HepG2 (cell line): ENCODE data around the gene GDF7. TPM values are rescaled to one million over a fixed set of nuclear protein-coding genes. Genes with fewer than 3 reads are reported as not detected.

Experiments
- ATAC-seq: fragments of 200-7000 bp; cut with Tn5 transposase; 3 replicates; pipeline ENCODE4 v1.9.1; 2020; ENCODE audit warnings: mild to moderate bottlenecking, moderate library complexity
- BruUV-seq: library from RNA; stranded (reverse); fragments of 400-500 nt; replicated peaks from 2 replicates; lab custom pipeline; 2021; lab: Mats Ljungman, UMichigan
- CTCF ChIA-PET: fragments of 300-600 bp; formaldehyde crosslinking; extraction: SDS; loops from one replicate; lab custom pipeline; 2021; ENCODE audit warnings: low total read pairs, inconsistent platforms, low intra/inter-chr PET ratio; lab: Yijun Ruan, JAX
- POLR2A ChIA-PET: fragments of 350-600 bp; sonication (Branson Sonifier 250); formaldehyde crosslinking; loops from one replicate; lab custom pipeline; 2020; ENCODE audit warnings: antibody characterized with exemption, inconsistent platforms; lab: Yijun Ruan, JAX
- DNase-seq: peaks from one replicate; pipeline ENCODE4 v3.0.0-alpha.2; 2015; ENCODE audit warnings: low spot score
- FAIRE-seq: peaks from 3 replicates; lab custom pipeline; 2011; peaks lifted over from hg19 to GRCh38; lab: Jason Lieb, UNC
- H2AFZ ChIP-seq: one replicate; pipeline ENCODE4 v1.6.1; 2011; ENCODE audit warnings: low read length, inconsistent platforms
- H3K27ac ChIP-seq: fragments of 300-600 bp; 3 replicates; pipeline ENCODE4 v1.8.0; 2011; ENCODE audit warnings: mixed run types, mild to moderate bottlenecking, mixed read lengths, low read length, inconsistent platforms; ENCODE audit not compliant: insufficient read depth; ENCODE audit errors: extremely low read length
- H3K27me3 ChIP-seq, 2 experiments: fragments of 200-600 bp in 1 of 2; 2 replicates in 1 of 2; 3 replicates in 1 of 2; pipeline versions ENCODE4 v1.6.0 to v1.8.0; 2011; ENCODE audit warnings: low read length in 2 of 2, mild to moderate bottlenecking in 2 of 2, moderate library complexity in 2 of 2, inconsistent platforms in 1 of 2; ENCODE audit not compliant: insufficient read depth in 2 of 2, control insufficient read depth in 1 of 2
- H3K36me3 ChIP-seq, 2 experiments: fragments of 200-600 bp in 1 of 2; replicated peaks in 1 of 2; 2 replicates in 1 of 2; 3 replicates in 1 of 2; pipeline versions ENCODE4 v1.5.1 to v1.8.0; 2011; ENCODE audit warnings: low read length in 2 of 2, inconsistent platforms in 1 of 2; ENCODE audit not compliant: insufficient read depth in 2 of 2, control insufficient read depth in 1 of 2
- H3K4me1 ChIP-seq: 2 replicates; pipeline ENCODE4 v1.5.1; 2012; ENCODE audit warnings: low read length, inconsistent platforms; ENCODE audit not compliant: insufficient read depth
- H3K4me2 ChIP-seq: 2 replicates; pipeline ENCODE4 v1.6.0; 2011; ENCODE audit warnings: low read depth, low read length, inconsistent platforms
- H3K4me3 ChIP-seq, 3 experiments: fragments of 200-600 bp in 1 of 3; sonication (generic), shearing (Covaris generic) in 1 of 3; replicated peaks in 1 of 3; 2 replicates each; pipeline ENCODE4 v1.5.1; 2011 to 2016; ENCODE audit warnings: low read length in 3 of 3, inconsistent platforms in 2 of 3, low read depth in 2 of 3, mild to moderate bottlenecking in 2 of 3, control low read depth in 1 of 3, mixed read lengths in 1 of 3; ENCODE audit not compliant: insufficient read depth in 1 of 3
- H3K79me2 ChIP-seq: one replicate; pipeline ENCODE4 v1.6.1; 2011; ENCODE audit warnings: low read length, inconsistent platforms; ENCODE audit not compliant: insufficient read depth
- H3K9ac ChIP-seq: 2 replicates; pipeline ENCODE4 v1.6.0; 2011; ENCODE audit warnings: mild to moderate bottlenecking, low read depth, low read length, inconsistent platforms; ENCODE audit not compliant: insufficient read depth
- H3K9me3 ChIP-seq: 2 replicates; pipeline ENCODE4 v1.5.1; 2012; ENCODE audit warnings: mild to moderate bottlenecking, low read length
- H4K20me1 ChIP-seq: 2 replicates; pipeline ENCODE4 v1.6.0; 2011; ENCODE audit warnings: inconsistent platforms, mild to moderate bottlenecking, low read length, moderate library complexity; ENCODE audit not compliant: insufficient read depth
- ARNTL ChIP-seq: sonication (generic); formaldehyde crosslinking; IDR thresholded peaks from 2 replicates; pipeline ENCODE4 v1.4.0; 2020; ENCODE audit warnings: mild to moderate bottlenecking, missing genetic modification reagents
- SMARCE1 ChIP-seq: fragments of 450-650 bp; IDR thresholded peaks from 2 replicates; pipeline ENCODE4 v1.6.1; 2017; ENCODE audit warnings: borderline replicate concordance
- TBL1XR1 ChIP-seq: fragments of 150-350 bp; IDR thresholded peaks from 2 replicates; pipeline ENCODE4 v1.6.1; 2014; ENCODE audit warnings: borderline replicate concordance, low read length; ENCODE audit not compliant: partially characterized antibody
- TBP ChIP-seq: sonication (generic); formaldehyde crosslinking; IDR thresholded peaks from 2 replicates; pipeline ENCODE4 v1.5.0; 2020; ENCODE audit warnings: missing genetic modification reagents
- ZIK1 ChIP-seq: sonication (generic); formaldehyde crosslinking; IDR thresholded peaks from 2 replicates; pipeline ENCODE4 v1.5.0; 2020; ENCODE audit warnings: mild to moderate bottlenecking, low read depth, missing genetic modification reagents, borderline replicate concordance
- ZNF143 ChIP-seq: sonication (generic); formaldehyde crosslinking; IDR thresholded peaks from 2 replicates; pipeline ENCODE4 v1.4.0; 2020; ENCODE audit warnings: missing genetic modification reagents
- ZNF7 ChIP-seq: IDR thresholded peaks from 2 replicates; pipeline ENCODE4 v1.6.1; 2016; ENCODE audit warnings: missing biosample characterization, missing genetic modification reagents
- WGBS: methylation state at CpG from one replicate; pipeline ENCODE4 v1.1.6; 2017; ENCODE audit warnings: low lambda C conversion rate; 5-methylcytosine and 5-hydroxymethylcytosine counted together
- in situ Hi-C: cut with HindIII; loops from 2 replicates; pipeline ENCODE4 v1.10.0; 2017; ENCODE audit warnings: low pct_unique_long_range_greater_than_20kb; ENCODE audit not compliant: extremely low pct_ligation_motif_present
- intact Hi-C: fragments of 100-400 bp; cut with micrococcal nuclease; formaldehyde crosslinking; loops from one replicate; pipeline ENCODE4 v1.10.0; 2022; ENCODE audit not compliant: unreplicated experiment
- polyA plus RNA-seq, 8 experiments: library from polyadenylated mRNA; depleted of rRNA in 3 of 8; stranded (reverse) in 7 of 8; unstranded in 1 of 8; fragments of >200 nt; fragmentation: Illumina TruSeq in 4 of 8; extraction: Trizol in 4 of 8; gene quantifications; 2 replicates each; pipeline versions ENCODE4 v1.2.1 to v1.2.3, GENCODE V29; 2011 to 2016; ENCODE audit warnings: low read depth in 4 of 8, missing spikeins in 1 of 8, mixed read lengths in 1 of 8; ENCODE audit not compliant: insufficient read depth in 1 of 8
- total RNA-seq, 5 experiments: library from RNA; depleted of rRNA; stranded (reverse); fragments of >200 nt; fragmentation: Illumina TruSeq; extraction: Trizol; gene quantifications; 2 replicates each; pipeline ENCODE4 v1.2.3, GENCODE V29; 2016; ENCODE audit warnings: low read depth in 1 of 5
- TF ChIP-seq, protein P1 (sequence below): sonication (generic); formaldehyde crosslinking; IDR thresholded peaks from 2 replicates; pipeline ENCODE4 v1.9.0; 2022; ENCODE audit warnings: low read depth, missing genetic modification reagents
- TF ChIP-seq, protein P2 (sequence below): sonication (generic); formaldehyde crosslinking; IDR thresholded peaks from 2 replicates; pipeline ENCODE4 v1.4.0; 2020; ENCODE audit warnings: mild to moderate bottlenecking, missing genetic modification reagents

GDF7 gene
- total and polyA plus RNA-seq, 2 of the 13 experiments (the other 11 are each of a cell fraction or from before 2014, with no cell fraction given): 1.6 to 15.0 TPM

DNA sequence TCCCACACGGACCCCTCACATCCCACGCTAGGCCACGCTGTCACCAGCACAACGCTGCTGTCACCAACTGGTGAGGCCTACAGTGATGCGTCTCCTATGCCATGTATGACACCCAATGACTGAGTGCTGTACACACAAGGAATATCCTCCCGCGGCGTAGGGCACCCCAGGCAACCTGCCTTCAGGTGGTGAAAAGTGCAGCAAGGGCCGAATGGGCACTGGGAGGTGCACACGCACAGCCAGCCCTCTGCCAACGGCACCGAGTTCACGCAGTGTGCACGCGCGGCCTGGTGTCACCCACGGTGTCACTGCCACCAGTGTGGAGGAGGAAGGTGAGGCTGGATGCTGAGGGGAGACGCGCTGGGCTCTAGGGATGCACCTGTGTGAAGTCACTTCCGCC is 20.5 kb upstream of the GDF7 start (continued):
- TF ChIP-seq, protein P1, sequence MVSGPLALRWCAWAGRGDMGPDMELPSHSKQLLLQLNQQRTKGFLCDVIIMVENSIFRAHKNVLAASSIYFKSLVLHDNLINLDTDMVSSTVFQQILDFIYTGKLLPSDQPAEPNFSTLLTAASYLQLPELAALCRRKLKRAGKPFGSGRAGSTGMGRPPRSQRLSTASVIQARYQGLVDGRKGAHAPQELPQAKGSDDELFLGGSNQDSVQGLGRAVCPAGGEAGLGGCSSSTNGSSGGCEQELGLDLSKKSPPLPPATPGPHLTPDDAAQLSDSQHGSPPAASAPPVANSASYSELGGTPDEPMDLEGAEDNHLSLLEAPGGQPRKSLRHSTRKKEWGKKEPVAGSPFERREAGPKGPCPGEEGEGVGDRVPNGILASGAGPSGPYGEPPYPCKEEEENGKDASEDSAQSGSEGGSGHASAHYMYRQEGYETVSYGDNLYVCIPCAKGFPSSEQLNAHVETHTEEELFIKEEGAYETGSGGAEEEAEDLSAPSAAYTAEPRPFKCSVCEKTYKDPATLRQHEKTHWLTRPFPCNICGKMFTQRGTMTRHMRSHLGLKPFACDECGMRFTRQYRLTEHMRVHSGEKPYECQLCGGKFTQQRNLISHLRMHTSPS (CRISPR knock-in tag): no peak
- no peak for TF ChIP-seq ZNF143 (CRISPR knock-in tag)
- TF ChIP-seq, all 625 proteins: peak for 2

GRCh38 chr2:20647211-20647610 is 19.7 kb upstream of the GDF7 start:
- Histone ChIP-seq H3K27ac (no peak overlapping the region), H4K20me1 (no peaks in the 10 kb centered on the region), H3K4me2 (no peak overlapping the region), H3K27me3 (no peaks in the 10 kb centered on the region; a peak in 1 of 5 replicates), H3K36me3 (peaks cover 4 to 10% of the 10 kb centered on the region in 2 experiments; a peak in 2 of 5 replicates), H3K4me3 (no peak overlapping the region), H2AFZ (no peak overlapping the region), H3K79me2 (peaks cover 9% of the 10 kb centered on the region), H3K4me1 (peaks cover 41% of the 10 kb centered on the region), H3K9me3 (no peaks in the 10 kb centered on the region), H3K9ac (no peak overlapping the region)
- ChIA-PET CTCF (no interaction called here), POLR2A (interaction anchor here (2.2 to 5.9 kb wide), 2 partner anchors 12 to 200 kb away, joined by 8 to 51 read pairs; partner anchors contain the start of gene RHOB)
- in situ Hi-C loops (no loop called here), intact Hi-C loops (no loop called here)
- FAIRE-seq (no peak), ATAC-seq (no peak), DNase-seq (no peak)
- 88% methylated on average over 3 of the region's 3 CpGs for WGBS
- TF ChIP-seq ZNF7 (CRISPR knock-in tag) (no peak), TBP (no peak), ARNTL (CRISPR knock-in tag) (no peak), ZIK1 (CRISPR knock-in tag) (no peak), SMARCE1 (no peak), TBL1XR1 (no peak)
- TF ChIP-seq, protein P2, sequence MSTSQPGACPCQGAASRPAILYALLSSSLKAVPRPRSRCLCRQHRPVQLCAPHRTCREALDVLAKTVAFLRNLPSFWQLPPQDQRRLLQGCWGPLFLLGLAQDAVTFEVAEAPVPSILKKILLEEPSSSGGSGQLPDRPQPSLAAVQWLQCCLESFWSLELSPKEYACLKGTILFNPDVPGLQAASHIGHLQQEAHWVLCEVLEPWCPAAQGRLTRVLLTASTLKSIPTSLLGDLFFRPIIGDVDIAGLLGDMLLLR (CRISPR knock-in tag): no peak
- no TSS peak for BruUV-seq
